DOHH2 (cell line): ENCODE data around the gene ARHGEF1.

Experiments used
- H3F3A ChIP-seq: fragments of 200-600 bp; sonication (generic), shearing (Covaris generic); 2 replicates; pipeline ENCODE4 v1.6.0; 2016; ENCODE audit warnings: antibody characterized with exemption, mild to moderate bottlenecking; ENCODE audit not compliant: control insufficient read depth, insufficient read depth
- H3K27ac ChIP-seq: fragments of 200-600 bp; sonication (generic); 2 replicates; pipeline ENCODE4 v1.5.1; 2014; ENCODE audit warnings: low read depth, mild to moderate bottlenecking, low read length, moderate library complexity
- H3K27me3 ChIP-seq: fragments of 200-600 bp; sonication (generic); 2 replicates; pipeline ENCODE4 v1.6.1; 2014; ENCODE audit warnings: mild to moderate bottlenecking, low read length, mixed read lengths; ENCODE audit not compliant: control insufficient read depth
- H3K36me3 ChIP-seq: fragments of 200-600 bp; sonication (generic); 2 replicates; pipeline ENCODE4 v1.6.1; 2014; ENCODE audit warnings: mild to moderate bottlenecking, low read length, moderate library complexity, mixed read lengths; ENCODE audit not compliant: control insufficient read depth
- H3K4me1 ChIP-seq: fragments of 200-600 bp; sonication (generic); 2 replicates; pipeline ENCODE4 v1.6.1; 2014; ENCODE audit warnings: mild to moderate bottlenecking, low read length, mixed read lengths; ENCODE audit not compliant: control insufficient read depth
- H3K4me2 ChIP-seq: fragments of 200-600 bp; sonication (generic); 2 replicates; pipeline ENCODE4 v1.6.0; 2014; ENCODE audit warnings: mild to moderate bottlenecking, low read length, moderate library complexity
- H3K4me3 ChIP-seq: fragments of 200-600 bp; sonication (generic); 2 replicates; pipeline ENCODE4 v1.5.1; 2014; ENCODE audit warnings: mild to moderate bottlenecking, low read length, mixed read lengths
- H3K79me2 ChIP-seq: fragments of 200-600 bp; sonication (generic); 2 replicates; pipeline ENCODE4 v1.6.1; 2014; ENCODE audit warnings: mild to moderate bottlenecking, low read length, mixed read lengths; ENCODE audit not compliant: control insufficient read depth
- H3K9me2 ChIP-seq: fragments of 200-600 bp; sonication (generic); replicated peaks from 2 replicates; pipeline ENCODE4 v1.6.1; 2014; ENCODE audit warnings: mild to moderate bottlenecking, low read length, mixed read lengths; ENCODE audit not compliant: control insufficient read depth
- H3K9me3 ChIP-seq: fragments of 200-600 bp; sonication (generic); 2 replicates; pipeline ENCODE4 v1.6.1; 2014; ENCODE audit warnings: antibody characterized with exemption, low read length, mixed read lengths; ENCODE audit not compliant: control insufficient read depth, insufficient read depth
- H4K20me1 ChIP-seq: fragments of 200-600 bp; sonication (generic); 2 replicates; pipeline ENCODE4 v1.6.0; 2014; ENCODE audit warnings: low read depth, mild to moderate bottlenecking, antibody characterized with exemption, low read length, moderate library complexity; ENCODE audit not compliant: control insufficient read depth, insufficient read depth
- EZH2phosphoT487 ChIP-seq: fragments of 200-600 bp; sonication (generic); IDR thresholded peaks from 2 replicates; pipeline ENCODE4 v1.6.1; 2017; ENCODE audit warnings: borderline replicate concordance, mild to moderate bottlenecking, antibody characterized with exemption, low read length, moderate library complexity, mixed read lengths
- TF ChIP-seq, protein P1 (sequence below): fragments of 200-600 bp; sonication (generic); IDR thresholded peaks from one replicate; pipeline ENCODE4 v1.5.1; 2014; ENCODE audit warnings: antibody characterized with exemption, mild to moderate bottlenecking, low read depth, low read length; ENCODE audit not compliant: poor library complexity, severe bottlenecking

ARHGEF1 gene

DNA sequence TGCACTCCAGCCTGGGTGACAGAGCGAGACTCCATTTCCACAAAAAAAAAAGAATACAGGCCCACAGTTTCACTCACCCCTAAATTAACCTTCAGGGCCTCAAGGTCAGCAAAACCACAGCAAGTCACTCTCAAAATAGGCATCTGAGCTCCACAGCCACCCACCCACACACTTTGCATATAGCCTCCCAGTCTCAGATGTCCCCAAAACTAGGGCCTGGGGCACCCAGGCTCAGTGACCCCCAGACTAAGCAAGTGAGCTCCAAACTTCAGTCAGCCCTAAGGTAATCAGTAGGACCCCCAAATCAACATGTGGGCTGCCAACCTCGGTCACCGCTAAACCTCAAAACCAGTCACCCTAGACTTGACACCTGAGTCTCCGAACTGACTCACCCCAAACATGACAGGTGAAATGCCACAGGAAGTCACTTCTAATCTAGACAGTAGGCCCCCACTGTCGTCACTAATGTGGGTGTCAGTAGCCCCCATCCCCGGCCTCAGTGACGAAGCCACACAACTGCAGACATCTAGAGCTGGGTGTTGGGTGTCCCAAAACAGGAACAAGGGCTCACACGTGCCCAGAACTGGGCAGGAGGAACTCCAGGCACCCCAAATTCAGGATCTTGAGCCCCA is 62.3 kb downstream of the ARHGEF1 start:
- no peaks in the 10 kb centered on the region for H3K9me3 ChIP-seq
- H3K79me2 ChIP-seq = no peaks in the 10 kb centered on the region
- H3F3A ChIP-seq = peaks cover 40% of the 10 kb centered on the region
- peaks cover 18% of the 10 kb centered on the region for H3K36me3 ChIP-seq
- H3K4me2 ChIP-seq = peak overlapping the region; percentile 97
- no peaks in the 10 kb centered on the region for H4K20me1 ChIP-seq
- peak overlapping the region; percentile 100 for H3K27ac ChIP-seq
- H3K27me3 ChIP-seq = no peaks in the 10 kb centered on the region
- H3K9me2 ChIP-seq = no peaks in the 10 kb centered on the region
- TF ChIP-seq, protein P1, sequence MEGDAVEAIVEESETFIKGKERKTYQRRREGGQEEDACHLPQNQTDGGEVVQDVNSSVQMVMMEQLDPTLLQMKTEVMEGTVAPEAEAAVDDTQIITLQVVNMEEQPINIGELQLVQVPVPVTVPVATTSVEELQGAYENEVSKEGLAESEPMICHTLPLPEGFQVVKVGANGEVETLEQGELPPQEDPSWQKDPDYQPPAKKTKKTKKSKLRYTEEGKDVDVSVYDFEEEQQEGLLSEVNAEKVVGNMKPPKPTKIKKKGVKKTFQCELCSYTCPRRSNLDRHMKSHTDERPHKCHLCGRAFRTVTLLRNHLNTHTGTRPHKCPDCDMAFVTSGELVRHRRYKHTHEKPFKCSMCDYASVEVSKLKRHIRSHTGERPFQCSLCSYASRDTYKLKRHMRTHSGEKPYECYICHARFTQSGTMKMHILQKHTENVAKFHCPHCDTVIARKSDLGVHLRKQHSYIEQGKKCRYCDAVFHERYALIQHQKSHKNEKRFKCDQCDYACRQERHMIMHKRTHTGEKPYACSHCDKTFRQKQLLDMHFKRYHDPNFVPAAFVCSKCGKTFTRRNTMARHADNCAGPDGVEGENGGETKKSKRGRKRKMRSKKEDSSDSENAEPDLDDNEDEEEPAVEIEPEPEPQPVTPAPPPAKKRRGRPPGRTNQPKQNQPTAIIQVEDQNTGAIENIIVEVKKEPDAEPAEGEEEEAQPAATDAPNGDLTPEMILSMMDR = no peak
- TF ChIP-seq EZH2phosphoT487 = no peak
- peaks cover 96% of the 10 kb centered on the region for H3K4me1 ChIP-seq
- peak overlapping the region; percentile 59 for H3K4me3 ChIP-seq

DNA sequence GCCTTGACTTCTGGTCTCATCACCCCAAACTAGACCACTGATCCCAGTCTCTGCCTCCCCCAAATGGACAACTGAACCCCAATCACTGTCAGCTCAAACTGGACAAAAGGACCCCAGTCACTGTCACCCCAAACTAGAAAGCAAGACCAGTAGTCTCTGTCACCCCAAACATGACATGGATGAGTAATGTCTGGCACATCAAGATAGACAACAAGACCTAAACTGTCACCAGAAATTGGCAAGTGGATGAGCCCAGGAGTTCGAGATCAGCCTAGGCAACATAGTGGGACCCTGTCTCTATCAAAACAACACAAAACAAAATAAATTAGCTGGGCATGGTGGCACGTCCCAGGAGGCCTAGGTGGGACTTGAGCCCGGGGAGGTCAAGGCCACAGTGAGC is 64.1 kb downstream of the ARHGEF1 start:
- Histone ChIP-seq H3K4me2 (peak overlapping the region; percentile 97), H3K4me3 (peak overlapping the region; percentile 4), H3K79me2 (peaks cover 3% of the 10 kb centered on the region; the same call in 1 of the 2 replicates), H3F3A (peaks cover 29% of the 10 kb centered on the region), H3K36me3 (peaks cover 18% of the 10 kb centered on the region), H3K27ac (peak overlapping the region; percentile 100), H3K9me3 (no peaks in the 10 kb centered on the region), H3K9me2 (no peaks in the 10 kb centered on the region), H4K20me1 (no peaks in the 10 kb centered on the region), H3K4me1 (peaks cover 96% of the 10 kb centered on the region), H3K27me3 (no peaks in the 10 kb centered on the region)
- TF ChIP-seq EZH2phosphoT487 = no peak
- TF ChIP-seq, protein P1 = no peak

DNA sequence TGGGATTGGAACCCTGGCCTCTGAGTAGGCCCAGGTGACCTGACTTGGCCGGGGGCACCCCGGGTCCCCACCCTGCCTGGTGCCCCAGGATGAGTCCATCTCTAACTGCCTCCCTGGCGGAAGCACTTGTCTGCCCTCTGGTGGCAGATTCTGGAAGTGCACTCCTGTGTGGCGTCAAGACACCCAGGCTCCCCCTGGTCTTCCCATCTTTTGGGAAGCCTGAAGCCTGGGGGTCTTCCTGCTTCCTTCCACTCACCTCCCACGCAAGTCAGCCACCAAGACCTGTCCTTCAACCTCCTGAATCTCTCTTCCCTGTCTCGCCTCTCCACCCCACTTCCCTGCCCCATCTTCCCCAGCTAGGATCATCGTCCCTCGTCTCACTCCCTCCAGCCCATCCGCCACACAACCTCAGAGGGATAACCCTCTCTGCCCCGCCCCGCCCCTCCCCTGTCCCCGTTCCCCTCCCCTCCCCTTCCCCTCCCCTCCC is 68.7 kb downstream of the ARHGEF1 start:
- Histone ChIP-seq H3K27me3 (no peaks in the 10 kb centered on the region), H3K4me3 (peak overlapping the region; percentile 29), H3K9me2 (no peaks in the 10 kb centered on the region), H3K36me3 (peaks cover 30% of the 10 kb centered on the region), H3K79me2 (peaks cover 3% of the 10 kb centered on the region; the same call in 1 of the 2 replicates), H4K20me1 (no peaks in the 10 kb centered on the region), H3K27ac (peak overlapping the region; percentile 54), H3K9me3 (no peaks in the 10 kb centered on the region), H3F3A (peaks cover 20% of the 10 kb centered on the region), H3K4me2 (peak overlapping the region; percentile 58), H3K4me1 (peaks cover 86% of the 10 kb centered on the region)
- TF ChIP-seq, protein P1 = peak; percentile 98
- TF ChIP-seq EZH2phosphoT487 = no peak
